ENCODE results near the gene MINAR2.

Gene MINAR2

GRCh38 chr5:129763651-129764050 is 15.8 kb downstream of the MINAR2 start:
- TF ChIP-seq, protein P1, sequence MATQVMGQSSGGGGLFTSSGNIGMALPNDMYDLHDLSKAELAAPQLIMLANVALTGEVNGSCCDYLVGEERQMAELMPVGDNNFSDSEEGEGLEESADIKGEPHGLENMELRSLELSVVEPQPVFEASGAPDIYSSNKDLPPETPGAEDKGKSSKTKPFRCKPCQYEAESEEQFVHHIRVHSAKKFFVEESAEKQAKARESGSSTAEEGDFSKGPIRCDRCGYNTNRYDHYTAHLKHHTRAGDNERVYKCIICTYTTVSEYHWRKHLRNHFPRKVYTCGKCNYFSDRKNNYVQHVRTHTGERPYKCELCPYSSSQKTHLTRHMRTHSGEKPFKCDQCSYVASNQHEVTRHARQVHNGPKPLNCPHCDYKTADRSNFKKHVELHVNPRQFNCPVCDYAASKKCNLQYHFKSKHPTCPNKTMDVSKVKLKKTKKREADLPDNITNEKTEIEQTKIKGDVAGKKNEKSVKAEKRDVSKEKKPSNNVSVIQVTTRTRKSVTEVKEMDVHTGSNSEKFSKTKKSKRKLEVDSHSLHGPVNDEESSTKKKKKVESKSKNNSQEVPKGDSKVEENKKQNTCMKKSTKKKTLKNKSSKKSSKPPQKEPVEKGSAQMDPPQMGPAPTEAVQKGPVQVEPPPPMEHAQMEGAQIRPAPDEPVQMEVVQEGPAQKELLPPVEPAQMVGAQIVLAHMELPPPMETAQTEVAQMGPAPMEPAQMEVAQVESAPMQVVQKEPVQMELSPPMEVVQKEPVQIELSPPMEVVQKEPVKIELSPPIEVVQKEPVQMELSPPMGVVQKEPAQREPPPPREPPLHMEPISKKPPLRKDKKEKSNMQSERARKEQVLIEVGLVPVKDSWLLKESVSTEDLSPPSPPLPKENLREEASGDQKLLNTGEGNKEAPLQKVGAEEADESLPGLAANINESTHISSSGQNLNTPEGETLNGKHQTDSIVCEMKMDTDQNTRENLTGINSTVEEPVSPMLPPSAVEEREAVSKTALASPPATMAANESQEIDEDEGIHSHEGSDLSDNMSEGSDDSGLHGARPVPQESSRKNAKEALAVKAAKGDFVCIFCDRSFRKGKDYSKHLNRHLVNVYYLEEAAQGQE (IDR thresholded peaks at IDR 0.05; ENCODE audit: low read depth): no peak
- no peak for TF ChIP-seq EP300 (IDR thresholded peaks at IDR 0.05; ENCODE audit: borderline replicate concordance)
- no peak for TF ChIP-seq TEAD4 (IDR thresholded peaks at IDR 0.05)

GRCh38 chr5:129766798-129767197 is 18.9 kb downstream of the MINAR2 start:
- no peak for TF ChIP-seq TCF12 (IDR thresholded peaks at IDR 0.05; ENCODE audit: low read depth)

GRCh38 chr5:129767927-129768380 is 20.1 kb downstream of the MINAR2 start:
- peak; percentile 97 for TF ChIP-seq RAD21 (IDR thresholded peaks at IDR 0.05; ENCODE audit: low read depth)
- TF ChIP-seq YY1 (IDR thresholded peaks at IDR 0.05; ENCODE audit: low read depth): peak; percentile 78
- TF ChIP-seq TEAD4 (IDR thresholded peaks at IDR 0.05): no peak
- TF ChIP-seq ZBTB7A (IDR thresholded peaks at IDR 0.05; ENCODE audit: low read depth): no peak

DNA sequence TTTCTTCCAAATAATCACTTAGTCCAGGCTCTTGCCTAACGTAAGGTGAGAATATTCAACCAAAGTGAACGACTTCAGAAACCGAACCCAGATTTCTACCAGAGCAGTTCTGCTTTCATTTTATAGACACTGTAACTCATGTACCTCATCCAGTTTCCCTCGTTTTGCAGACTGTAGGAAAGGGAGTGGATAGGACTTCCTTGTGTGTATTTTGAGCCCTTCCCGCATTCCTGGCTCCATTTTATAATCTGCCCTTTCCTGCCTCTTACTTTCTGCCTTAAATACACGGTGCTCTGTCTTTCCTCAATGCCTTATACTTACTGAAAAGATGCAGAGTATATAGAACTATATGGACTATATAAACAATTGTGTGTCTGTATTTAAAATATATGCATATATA is 20.8 kb downstream of the MINAR2 start:
- TF ChIP-seq MAX (IDR thresholded peaks at IDR 0.05): no peak
- TF ChIP-seq ZBTB7A (IDR thresholded peaks at IDR 0.05; ENCODE audit: low read depth): no peak
- no peak for TF ChIP-seq TEAD4 (IDR thresholded peaks at IDR 0.05)
- TF ChIP-seq CREB1 (IDR thresholded peaks at IDR 0.05; ENCODE audit: low read depth): no peak
- TF ChIP-seq, protein P1 (IDR thresholded peaks at IDR 0.05; ENCODE audit: low read depth): no peak
- TF ChIP-seq EP300 (IDR thresholded peaks at IDR 0.05; ENCODE audit: borderline replicate concordance): no peak
- no peak for TF ChIP-seq TCF12 (IDR thresholded peaks at IDR 0.05; ENCODE audit: low read depth)

DNA sequence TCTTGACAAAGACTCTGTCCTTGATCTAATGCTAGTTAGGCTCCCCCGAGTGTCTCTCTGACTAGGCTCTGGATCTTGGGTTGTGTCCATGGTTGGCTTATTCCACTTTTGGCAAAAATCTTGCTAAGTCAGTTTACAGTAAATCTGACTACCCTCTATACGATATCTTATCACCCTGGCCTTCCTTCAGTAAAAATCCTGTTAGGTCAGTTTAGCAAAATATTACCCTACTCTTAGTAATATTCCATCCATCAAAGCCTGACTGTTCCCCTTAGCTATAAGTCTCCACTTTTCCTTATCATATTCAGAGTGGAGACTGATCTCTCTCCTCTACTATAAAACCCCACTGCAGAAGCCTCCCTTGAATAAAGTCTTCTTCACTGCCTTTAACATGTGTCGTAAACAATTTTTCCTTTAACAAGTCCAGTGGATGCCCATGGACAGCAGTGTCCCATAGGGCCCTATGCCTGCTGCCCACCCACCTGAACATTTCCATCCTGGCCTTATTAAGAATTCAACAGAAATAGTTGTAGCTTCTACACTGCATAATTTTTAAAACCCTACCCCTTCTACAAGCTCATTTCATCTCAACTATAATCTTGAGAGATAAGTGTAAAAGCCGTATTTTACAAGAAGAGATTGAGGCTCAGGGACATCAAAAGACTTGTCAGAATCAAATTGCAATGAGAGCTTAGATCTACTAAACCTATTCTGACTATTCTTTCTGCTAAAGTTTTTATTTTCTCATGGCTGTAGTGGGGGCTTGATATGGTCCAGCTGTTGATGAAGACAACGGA is 22.3 kb downstream of the MINAR2 start:
- TF ChIP-seq RAD21 (IDR thresholded peaks at IDR 0.05; ENCODE audit: low read depth) (no peak), FOXM1 (IDR thresholded peaks at IDR 0.05; ENCODE audit: borderline replicate concordance, low read depth) (no peak), USF1 (IDR thresholded peaks at IDR 0.05) (no peak), TCF12 (IDR thresholded peaks at IDR 0.05; ENCODE audit: low read depth) (no peak), EGR1 (IDR thresholded peaks at IDR 0.05) (no peak), ZBTB7A (IDR thresholded peaks at IDR 0.05; ENCODE audit: low read depth) (no peak), NFIC (IDR thresholded peaks at IDR 0.05) (no peak), TEAD4 (IDR thresholded peaks at IDR 0.05) (no peak)

- TF ChIP-seq MAX (IDR thresholded peaks at IDR 0.05) (no peak), RAD21 (IDR thresholded peaks at IDR 0.05; ENCODE audit: low read depth) (peak; percentile 88)
These were observed 23.4 kb downstream of the MINAR2 start for GRCh38 chr5:129771058-129771838.

DNA sequence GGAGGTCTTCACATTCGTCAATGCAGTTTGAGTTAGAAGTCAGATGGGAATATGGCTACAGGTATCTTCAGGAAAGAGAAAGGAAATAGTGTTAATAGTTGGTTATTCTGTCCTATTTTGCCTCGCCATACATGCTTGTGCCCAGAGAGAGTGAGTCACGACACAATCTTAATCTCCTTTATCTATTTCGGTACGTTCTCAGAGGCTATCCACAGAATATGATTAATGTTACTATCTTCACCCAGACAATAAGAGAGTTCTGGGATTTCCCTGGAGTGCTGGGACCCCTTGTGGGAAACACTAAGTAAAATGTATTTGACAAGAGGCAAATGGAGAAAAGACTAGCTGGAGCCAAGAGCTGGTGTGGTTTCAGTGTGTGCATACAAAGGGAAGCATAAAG is 25.5 kb downstream of the MINAR2 start:
- TF ChIP-seq EP300 (IDR thresholded peaks at IDR 0.05; ENCODE audit: borderline replicate concordance) (no peak), TAF1 (IDR thresholded peaks at IDR 0.05; ENCODE audit: low read depth) (no peak), CEBPB (IDR thresholded peaks at IDR 0.05) (no peak), TCF12 (IDR thresholded peaks at IDR 0.05; ENCODE audit: low read depth) (no peak), MAX (IDR thresholded peaks at IDR 0.05) (no peak), CREB1 (IDR thresholded peaks at IDR 0.05; ENCODE audit: low read depth) (no peak), TEAD4 (IDR thresholded peaks at IDR 0.05) (no peak), YY1 (IDR thresholded peaks at IDR 0.05; ENCODE audit: low read depth) (no peak), FOXM1 (IDR thresholded peaks at IDR 0.05; ENCODE audit: borderline replicate concordance, low read depth) (no peak), EGR1 (IDR thresholded peaks at IDR 0.05) (no peak), USF1 (IDR thresholded peaks at IDR 0.05) (no peak), NFIC (IDR thresholded peaks at IDR 0.05) (no peak), RAD21 (IDR thresholded peaks at IDR 0.05; ENCODE audit: low read depth) (no peak), ZBTB7A (IDR thresholded peaks at IDR 0.05; ENCODE audit: low read depth) (no peak)
- TF ChIP-seq, protein P1 (IDR thresholded peaks at IDR 0.05; ENCODE audit: low read depth): no peak

Measured in Ishikawa (cell line).